Effector CD8-positive, alpha-beta T cell (primary cell): Measurements from ENCODE around the gene GGT6.

Experiments
- DNase-seq: peaks from one replicate; lab custom pipeline; 2025; lab: John Stamatoyannopoulos, UW

Gene GGT6

DNA sequence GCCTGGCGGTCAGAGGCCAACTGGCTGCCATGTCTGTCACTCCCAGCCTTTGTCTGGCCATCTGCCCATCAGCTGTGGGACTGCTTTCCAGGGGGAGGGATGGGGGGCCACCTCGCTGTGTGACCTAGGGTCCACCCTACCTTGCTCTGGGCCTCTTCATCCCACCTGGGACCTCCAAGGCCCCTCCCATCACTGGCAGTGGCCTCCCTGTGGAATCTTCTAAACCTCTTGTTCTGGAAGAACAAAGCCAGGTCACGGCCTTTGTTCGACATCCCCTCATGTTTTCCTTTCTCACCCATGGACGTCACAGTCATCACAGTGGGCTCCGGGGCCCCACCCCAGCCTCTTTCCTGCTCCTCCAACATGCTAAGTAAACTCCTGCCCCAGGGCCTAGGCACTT lies 37.7 kb downstream of the GGT6 start:
- DNase-seq: no peak

DNA sequence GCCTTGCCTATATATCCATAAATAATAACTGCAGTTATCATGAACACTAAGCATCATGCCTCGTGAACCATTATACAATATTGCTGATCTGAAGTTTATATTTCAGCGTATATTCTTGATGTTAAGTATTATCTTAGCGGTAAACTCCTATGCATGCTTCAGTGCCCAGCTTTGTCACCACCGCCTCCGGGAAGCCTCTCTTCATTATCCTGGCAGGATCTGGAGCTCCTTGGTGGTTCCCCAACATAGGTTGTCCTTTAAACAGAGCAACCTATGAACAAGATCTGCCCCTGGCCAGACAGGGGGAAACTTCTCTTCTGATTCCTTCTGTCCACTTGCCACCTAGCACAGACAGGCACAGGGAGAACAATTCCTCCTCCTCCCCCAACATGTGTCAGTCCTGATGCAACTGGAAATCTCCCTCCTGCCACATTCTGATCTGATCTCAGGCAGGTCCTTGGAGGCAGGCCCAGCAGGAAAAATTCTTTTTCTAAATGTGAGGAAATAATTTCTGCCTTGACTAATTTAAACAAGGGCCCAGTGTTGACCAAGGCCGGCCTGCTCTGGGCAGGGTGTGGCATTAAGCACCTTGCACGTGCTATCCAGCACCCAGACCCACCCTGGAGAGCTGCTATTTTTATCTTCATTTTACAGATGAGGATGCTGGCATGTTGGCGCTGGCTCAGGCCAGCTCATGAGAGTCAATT lies 39.3 kb downstream of the GGT6 start:
- DNase-seq: no peak

DNA sequence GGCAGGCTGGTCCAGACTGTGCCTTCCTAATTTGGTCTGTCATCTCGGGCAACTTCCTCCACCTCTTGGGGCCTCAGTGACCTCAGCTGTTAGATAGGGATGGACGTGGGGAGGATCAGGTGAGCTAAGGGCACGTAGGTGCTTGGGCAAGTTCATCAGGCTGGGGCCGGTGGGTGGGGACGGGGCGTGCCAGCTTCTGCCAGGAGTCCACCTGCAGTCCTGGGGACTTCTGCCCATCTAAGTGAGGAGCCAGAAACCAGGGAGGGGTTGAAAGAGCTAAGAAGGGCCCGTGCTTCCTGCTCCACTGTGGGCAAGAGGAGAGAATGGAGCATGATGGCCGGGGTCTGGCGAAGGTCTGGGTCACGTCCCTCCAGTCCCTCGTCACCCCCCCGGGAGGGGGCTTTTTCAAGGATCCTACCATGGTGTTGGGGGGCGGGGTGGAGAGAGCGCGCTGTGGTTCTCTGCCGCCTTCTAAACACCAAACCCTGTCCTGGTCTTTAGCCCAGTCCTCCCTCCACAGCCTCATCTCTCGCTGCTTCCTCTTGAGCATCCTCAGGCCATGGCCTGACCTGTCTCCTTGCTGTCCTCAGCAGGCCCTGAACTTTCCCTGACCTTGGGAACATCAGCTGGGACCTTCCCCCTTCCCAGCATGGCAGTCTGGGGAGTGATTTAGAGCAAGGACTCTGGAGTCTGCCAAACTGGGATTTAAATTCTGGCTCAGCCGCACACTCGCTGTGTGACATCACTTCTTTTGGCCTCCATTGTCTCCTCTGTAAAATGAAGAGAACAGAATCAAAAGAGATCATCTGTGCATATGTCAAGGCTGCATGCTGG lies 40.1 kb downstream of the GGT6 start:
- no peak for DNase-seq

DNA sequence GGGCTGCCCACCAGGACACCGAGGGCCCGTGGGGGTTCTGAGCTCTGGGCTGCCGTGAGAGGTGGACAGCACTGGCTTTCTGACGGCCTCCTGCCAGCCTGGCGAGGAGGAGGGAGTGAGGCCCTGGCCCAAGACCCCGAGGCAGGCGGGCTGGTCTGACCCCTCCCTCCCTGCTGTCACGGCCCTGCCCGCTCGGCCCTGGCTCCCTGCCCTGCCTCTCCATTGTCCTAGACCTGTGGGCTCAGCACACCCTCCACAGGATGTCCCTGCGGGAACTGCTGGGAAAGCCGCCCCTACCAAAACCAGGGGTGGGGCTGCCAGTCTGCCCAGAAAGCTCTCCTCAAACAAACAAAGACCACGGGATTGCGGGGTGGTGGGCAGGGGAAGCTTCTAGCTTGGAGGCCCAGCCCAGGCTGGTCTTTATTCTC lies 41.0 kb downstream of the GGT6 start:
- no peak for DNase-seq

- DNase-seq: no peak
Observed at GRCh38 chr17:4518901-4519300, 41.5 kb downstream of the GGT6 start.

DNA sequence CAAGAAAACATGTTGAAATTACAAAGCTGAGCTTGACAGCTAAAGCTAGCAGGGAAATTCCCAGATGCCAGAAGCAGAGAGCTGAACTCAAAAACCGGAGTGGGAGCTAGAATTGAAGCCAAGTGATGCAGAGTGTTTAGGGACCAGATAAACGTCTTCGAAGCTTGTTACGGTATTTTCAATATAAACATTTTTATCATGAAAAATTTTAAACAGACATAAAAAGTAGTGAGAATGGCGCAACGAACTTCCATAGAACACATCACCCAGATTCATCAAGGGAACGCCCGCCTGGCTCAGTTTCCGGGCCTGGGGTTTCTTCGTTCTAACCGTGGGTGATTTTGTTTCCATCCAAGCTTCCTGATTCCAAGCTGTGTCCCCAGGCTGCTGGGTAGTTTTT lies 43.6 kb downstream of the GGT6 start:
- no peak for DNase-seq

- no peak for DNase-seq
Observed at GRCh38 chr17:4515501-4515900, 44.9 kb downstream of the GGT6 start.

DNA sequence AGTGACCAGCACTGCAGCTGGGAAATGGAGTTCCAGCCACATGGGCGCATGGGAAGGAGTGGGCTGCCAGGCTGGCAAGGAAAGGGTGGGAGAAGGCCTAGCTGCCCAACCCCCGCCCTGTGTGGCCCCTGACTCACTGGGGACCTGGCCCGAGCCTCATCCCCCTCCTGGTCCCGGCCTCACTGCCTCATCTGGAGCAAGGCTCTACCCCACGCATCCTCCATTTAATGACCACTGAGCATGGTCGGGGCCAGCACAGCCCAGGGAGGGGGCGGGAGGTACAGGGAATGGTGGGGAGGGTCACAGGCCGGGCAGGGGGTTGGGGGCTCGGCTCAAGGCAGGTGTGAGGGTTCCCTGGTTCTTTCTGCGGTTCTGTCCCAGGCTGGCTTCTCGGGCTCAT lies 45.6 kb downstream of the GGT6 start:
- no peak for DNase-seq

DNA sequence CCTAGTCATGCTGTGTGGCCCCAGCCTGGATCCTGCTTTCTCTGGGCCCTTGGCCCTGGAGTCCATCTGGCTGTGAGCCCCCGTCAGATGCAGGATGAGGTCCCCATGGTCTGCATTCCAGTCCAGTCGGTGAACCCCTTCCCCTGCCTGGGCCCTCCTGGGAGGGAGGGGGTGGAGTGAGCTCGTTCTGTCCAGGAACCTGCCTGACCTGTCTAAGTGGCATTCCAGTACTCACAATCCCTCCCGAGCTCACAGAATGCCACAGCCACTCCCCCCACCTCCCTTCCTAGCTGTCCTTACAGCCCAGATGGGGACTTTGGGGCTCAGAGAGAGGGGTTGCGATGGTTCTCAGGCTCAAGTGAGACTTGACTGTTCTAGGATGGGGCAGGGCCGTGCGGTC lies 46.2 kb downstream of the GGT6 start:
- no peak for DNase-seq

DNA sequence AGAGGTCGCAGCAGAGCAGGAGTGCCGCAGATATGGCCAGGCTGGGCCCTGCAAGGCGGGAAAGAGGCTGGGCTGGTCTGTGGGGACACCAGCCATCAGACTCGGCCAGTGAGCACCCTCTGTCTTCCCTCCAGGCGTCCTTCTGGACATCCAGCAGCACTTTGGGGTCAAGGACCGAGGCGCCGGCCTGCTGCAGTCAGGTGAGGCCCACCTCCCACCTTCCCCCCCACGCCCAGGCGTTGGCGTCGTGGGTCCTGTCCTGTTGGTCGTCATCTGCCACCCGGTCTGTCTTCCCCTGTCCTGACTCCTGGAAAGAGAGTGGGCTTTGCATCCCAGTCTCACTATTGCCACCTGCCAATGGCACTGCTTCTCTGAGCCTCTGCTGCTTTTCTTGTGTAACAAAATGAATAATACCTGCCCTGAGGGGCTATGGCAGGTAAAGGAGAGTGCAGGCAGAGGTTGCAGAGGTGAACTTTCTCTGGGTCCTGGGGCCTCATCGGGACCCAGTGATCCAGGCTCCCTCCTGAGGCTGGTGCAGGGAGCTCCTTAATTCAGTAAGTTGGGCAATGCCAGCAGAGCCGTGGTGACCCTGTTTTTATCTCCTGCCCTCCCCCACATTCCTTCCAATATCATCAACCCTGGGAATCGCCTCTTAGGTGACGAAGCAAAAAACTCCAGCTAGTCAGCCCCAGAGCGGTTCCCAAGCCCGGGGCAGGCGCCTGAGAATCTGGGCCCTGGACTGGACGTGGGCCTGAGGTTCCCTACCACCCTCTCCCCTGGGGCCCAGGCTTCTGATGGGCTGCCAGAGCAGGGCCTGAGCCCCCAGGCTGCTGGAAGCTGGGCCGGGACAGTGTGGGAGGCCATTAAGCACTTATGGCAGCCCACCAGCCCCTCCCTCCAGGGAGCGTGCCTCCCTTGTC lies 47.0 kb downstream of the GGT6 start:
- no peak for DNase-seq

DNA sequence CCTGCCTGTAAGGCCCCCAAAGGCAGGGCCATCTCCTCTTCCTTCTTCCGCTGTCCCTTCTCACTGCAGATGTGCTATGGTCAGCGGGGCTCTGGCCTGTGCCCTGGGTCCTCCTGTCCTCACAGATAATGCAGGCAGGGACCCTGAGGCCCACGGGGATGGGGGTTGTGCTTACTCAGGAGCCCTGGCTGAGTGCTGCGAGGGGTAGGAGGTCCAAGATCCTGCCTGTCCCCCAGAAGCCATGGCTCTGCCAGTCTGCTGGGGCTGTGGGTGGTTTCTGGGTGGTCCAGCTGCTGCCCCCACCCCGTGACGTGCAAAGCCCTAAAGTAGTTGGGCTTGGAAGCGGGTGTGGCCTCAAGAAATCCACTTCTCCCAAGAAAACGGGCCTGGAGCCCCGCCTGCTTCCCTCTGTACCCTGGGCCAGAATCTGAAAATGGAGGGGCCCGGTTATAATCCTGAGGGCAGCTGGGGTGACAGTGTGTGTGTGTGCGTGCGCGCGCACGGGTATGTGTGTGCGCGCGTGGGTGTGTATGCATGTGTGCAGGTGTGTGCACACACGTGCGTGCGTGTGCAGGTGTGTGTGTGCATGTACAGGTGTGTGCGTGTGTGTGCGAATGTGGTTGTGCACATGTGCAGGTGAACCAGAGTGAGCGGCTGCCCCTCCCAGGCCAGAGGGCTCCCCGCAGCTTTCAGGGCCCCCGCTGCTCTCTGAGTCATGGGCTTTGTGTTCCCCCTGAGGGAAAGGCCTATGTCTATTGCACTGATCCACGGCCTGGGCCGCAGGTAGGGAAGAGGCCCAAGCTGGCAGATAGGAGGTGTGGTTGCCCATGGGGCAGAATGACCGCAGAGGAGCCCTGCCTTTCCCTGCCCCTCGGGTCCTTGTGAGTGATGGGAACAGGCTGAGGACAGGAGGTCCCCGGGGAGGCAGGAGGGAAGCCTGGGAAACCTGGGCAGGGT lies 47.9 kb downstream of the GGT6 start:
- no peak for DNase-seq

DNA sequence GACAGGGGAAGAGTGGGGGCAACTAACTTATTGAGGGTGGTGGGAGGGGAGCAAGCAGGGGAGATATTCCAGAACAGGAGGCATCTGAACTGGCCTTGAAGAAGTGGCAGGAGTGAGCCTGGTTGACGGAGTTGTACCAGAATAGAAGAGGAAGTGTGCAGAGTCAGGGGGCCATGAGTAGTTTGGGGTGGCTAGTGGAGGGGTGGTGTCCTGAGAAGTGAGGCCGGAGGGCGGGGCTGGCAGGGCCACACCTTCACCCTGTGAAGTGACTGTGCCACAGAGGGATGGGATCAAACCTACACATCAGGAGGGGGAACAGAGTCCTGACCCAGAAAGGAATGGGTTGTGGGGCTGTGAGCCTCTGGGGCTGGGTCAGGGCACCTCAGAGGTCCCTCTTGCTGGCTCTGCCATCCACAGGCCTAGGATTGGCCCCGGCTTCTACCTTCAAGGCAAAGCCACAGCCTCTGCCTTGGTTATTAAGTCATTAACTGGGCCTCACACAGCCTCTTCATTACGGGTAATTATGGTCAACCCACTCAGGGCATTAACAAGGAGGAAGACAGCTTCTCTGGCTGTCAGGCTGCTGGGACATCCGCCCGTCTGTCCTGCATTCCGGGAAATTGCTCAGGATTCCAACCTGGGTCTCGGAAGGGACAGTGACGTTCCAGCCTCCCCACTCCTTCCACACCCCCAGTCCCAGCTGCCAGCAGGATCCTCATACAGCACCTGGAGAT lies 49.0 kb downstream of the GGT6 start:
- DNase-seq: no peak

GRCh38 chr17:4510618-4510941 lies 49.8 kb downstream of the GGT6 start:
- no peak for DNase-seq

GRCh38 chr17:4509923-4510617 lies 50.3 kb downstream of the GGT6 start:
- DNase-seq: no peak

DNA sequence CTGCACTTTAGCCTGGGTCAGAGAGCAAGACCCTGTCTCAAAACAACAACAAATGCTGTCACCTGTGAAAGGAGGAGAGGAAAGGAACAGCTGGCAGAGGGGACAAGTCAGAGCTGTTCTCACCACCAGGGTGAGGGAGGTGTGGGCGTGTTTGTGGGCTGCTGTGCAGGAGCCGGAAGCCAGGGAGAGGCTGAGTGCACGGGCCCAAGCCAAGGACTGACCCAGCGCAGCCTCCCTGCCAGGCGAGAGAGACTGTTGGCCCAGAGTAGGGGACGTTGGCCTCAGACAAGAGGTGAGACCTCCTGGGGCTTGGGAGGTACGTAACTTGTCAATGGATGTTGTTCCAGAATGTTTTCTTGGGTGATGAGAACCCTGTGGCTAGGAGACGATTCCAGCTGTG lies 51.0 kb downstream of the GGT6 start:
- no peak for DNase-seq

GRCh38 chr17:4508207-4508606 lies 52.2 kb downstream of the GGT6 start:
- DNase-seq: no peak

GRCh38 chr17:4507361-4508111 lies 52.8 kb downstream of the GGT6 start:
- DNase-seq: no peak
